GM13976 (cell line): ENCODE data around the gene GYG2.
"Not testable (repeated sequence)": the region's sequence is repeated elsewhere in the genome, so short reads cannot be mapped to it uniquely, and the experiment has no call there.

Experiments
- DNase-seq: peaks from one replicate; pipeline ENCODE4 v3.0.0; 2012; ENCODE audit warnings: low spot score
- CTCF ChIP-seq: IDR thresholded peaks from 2 replicates; pipeline ENCODE4 v1.5.1; 2012; ENCODE audit warnings: borderline replicate concordance, mild to moderate bottlenecking; ENCODE audit not compliant: insufficient read depth; ENCODE audit errors: extremely low read depth, missing control alignments, control extremely low read depth
- in situ Hi-C: fragments of 300-500 bp; cut with MboI; formaldehyde crosslinking; loops from one replicate; pipeline ENCODE4 v1.12.0; 2022; ENCODE audit warnings: low sequenced_read_pairs, mixed read lengths, inconsistent platforms; ENCODE audit not compliant: unreplicated experiment

GYG2 gene

GRCh38 chrX:2917767-2918166 is 89.0 kb downstream of the GYG2 start:
- DNase-seq = no peak
- no peak for TF ChIP-seq CTCF
- in situ Hi-C loops = no loop called here

- no peak for TF ChIP-seq CTCF
- in situ Hi-C loops = no loop called here
- no peak for DNase-seq
Measured at GRCh38 chrX:2921193-2921592, 92.5 kb downstream of the GYG2 start.

- TF ChIP-seq CTCF = no peak
- no peak for DNase-seq
- in situ Hi-C loops = no loop called here
Measured at GRCh38 chrX:2921750-2922149, 93.0 kb downstream of the GYG2 start.

- no peak for DNase-seq
- in situ Hi-C loops = no loop called here
- no peak for TF ChIP-seq CTCF
Measured at GRCh38 chrX:2924151-2924550, 95.4 kb downstream of the GYG2 start.

- in situ Hi-C loops, DNase-seq: not testable (repeated sequence)
Measured at GRCh38 chrX:2926255-2926654, 97.5 kb downstream of the GYG2 start.

- DNase-seq = no peak
- TF ChIP-seq CTCF = no peak
- in situ Hi-C loops = no loop called here
Measured at GRCh38 chrX:2926664-2927275, 98.0 kb downstream of the GYG2 start.

GRCh38 chrX:2928191-2928582 is 99.5 kb downstream of the GYG2 start:
- DNase-seq = peak; percentile 22
- in situ Hi-C loops = no loop called here
- TF ChIP-seq CTCF = no peak
